ENCODE measurements around the gene NEUROG1.

The NEUROG1 gene

DNA sequence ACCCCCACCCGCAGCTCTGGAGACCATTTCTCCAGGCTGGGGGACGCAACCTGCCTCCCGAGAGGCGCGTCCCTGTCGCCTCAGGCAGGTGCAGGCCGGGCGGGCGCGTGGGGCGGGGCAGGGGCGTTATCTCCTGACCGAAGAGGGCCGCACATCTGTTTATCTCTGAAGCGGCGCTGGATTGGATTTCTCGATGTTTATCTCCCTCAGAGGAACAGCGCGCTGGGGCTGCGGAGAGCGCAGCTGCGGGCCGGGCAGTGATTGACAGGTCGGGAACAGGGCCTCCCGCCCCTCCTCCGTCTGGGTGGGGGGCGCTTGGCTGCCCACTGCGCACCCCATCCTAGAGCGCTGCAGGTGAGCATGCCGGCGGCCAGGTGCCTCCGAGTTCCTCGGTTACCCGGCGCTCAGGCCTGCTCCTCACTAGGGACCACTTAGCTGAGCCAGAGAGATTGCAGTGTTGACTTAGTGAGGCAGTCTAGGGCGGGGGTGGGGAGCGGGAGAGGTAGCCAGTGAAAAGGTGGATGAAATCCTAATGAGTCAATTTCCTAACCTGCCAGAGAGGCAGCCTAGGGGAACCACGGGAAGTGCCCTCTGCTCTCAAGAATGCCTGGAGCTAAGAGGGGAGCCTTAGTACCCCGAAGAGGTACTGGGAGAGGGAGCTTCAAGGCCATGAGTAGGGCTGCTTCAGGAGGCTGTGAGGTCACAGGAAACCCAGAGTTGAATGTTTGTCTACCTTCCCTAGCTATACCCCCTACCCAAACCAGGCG, 44.0 kb downstream of the NEUROG1 start:
- DNase-seq, result peak; percentile 92

DNA sequence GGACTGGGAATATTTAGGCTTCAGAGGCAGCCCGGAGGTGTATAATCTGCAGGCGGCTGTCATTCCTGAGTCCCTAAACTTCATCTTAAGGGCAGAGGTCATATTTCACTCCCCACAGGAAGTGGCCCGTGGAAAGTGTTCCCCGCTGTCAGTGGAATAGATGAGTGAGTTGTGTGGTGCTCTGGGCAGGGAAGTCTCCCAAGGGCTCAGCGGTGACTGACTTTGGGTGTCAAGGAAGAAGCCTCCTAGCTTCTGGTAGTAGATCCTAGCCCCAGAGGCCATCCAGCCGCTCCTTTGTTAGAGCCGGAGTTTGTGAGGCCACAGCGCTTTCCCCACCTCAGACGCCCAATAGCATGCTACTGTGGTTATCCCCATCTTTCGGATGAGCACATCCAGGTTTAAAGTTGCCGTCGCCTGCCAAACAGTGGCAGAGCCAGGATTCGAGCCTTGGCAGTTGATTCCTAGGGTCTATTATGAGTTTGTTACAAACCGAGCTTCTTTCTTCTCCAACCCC, 44.7 kb downstream of the NEUROG1 start:
- peak; percentile 37 for DNase-seq

DNA sequence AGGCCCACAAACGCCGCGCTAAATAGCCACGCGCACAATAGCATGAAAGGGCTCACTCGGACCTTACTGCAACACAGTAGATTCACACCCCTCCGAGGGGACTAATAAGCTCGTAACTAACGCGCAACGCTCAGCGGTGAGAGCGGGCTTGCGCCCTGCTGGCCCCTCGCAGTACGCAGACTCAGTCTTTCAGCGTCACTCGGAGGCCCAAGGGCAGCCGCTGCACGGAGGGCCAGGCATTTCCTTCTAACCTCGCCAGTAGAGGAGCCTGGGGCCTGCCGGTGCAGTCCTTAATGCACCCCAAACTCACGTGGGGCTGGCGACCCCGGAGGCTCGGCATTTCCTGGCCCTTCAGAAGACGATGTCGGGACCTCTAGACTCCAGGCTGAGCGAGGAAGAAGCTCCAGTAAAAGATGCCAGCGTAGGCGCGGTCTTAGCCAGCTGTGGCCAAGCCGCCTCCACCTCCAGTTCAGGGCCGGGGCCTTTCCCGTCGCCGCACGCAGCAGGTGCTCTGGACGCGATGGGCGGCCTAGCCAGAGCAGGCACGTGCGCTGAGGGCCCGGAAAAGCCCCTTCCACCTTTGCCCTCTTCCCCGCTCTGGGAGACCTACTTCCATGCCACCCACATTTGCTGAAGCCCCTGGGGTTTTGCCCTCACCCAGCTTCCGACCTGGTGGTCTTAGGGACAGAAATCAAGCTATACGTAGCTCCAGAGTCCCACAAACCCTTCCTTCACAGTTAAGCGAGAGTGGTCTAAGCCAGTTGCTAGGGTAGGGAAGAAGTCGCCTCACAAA, 45.3 kb downstream of the NEUROG1 start:
- DNase-seq, result no peak

DNA sequence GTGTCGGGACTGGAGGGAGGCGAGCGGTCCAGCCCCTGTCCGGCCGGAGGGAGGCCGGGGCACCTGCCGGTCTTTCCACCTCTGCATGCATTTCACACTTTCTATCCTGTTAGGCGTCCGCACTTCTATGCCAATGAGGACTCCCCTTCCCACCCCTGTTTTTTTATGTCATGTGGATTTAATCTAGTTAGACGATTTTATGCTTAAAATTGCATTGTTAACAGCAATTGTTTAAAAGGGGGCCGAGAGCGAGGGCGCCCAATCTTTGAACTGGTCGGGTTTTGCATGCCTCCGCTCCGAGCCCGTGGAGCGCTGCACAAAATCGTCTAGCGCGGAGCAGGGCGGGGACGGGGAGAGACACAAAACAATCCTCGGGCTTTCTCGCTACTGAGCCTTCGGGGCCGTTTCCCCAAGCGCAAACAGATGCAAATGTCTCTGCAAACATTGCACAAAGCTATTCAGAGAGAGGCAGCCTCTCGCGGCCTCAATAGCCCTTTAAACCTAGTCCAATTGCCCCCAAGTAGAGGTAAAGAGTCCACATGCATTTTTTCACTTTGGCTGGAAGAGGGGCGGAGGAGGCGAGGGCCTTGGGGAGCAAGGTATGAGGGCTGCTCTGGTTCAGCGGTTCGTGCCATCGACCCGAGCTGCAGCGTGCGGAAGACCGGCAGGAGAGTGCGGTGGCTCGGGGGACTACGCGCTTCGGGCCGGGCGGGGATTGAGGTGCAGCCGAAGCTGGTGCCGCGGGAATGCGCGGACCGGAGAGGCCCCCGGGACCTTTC, 46.1 kb downstream of the NEUROG1 start:
- peak; percentile 32 for DNase-seq

DNA sequence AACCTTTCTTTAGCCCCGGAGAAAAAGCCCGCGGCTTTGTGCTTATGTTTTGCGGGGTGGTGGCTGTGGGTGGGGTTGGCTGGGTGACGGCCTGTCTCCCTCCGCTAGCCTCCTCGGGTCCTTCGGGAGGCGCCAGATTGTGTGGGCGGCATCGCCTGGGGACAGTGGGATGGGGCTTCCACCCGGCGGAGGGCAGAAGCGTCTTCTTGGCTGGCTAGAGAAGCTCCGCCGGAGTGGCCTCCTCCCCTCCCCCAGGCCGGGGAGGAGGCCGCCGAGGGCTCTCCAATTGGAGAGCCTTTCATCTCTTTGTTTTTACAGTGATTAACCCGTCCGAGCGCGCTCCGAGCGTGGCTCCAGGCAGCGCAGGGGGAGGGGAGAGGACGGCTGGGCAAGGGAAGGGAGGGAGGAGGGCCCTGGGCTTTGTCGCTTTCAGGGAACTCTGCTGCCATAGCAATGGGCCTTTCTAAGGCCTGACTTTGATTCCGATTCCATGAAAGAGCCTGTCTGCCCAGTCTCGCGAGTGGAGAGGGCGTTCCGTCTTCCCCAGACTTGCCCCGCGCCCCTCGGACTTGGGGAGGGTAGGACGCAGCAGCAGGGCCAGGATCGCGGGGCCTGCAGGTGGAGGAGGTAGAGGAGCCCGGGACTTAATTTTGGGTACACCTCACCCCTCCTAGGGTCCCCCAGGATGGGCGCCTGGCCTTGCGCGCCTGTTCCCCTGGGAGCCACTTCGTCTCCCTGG, 46.9 kb downstream of the NEUROG1 start:
- peak; percentile 98 for DNase-seq

DNA sequence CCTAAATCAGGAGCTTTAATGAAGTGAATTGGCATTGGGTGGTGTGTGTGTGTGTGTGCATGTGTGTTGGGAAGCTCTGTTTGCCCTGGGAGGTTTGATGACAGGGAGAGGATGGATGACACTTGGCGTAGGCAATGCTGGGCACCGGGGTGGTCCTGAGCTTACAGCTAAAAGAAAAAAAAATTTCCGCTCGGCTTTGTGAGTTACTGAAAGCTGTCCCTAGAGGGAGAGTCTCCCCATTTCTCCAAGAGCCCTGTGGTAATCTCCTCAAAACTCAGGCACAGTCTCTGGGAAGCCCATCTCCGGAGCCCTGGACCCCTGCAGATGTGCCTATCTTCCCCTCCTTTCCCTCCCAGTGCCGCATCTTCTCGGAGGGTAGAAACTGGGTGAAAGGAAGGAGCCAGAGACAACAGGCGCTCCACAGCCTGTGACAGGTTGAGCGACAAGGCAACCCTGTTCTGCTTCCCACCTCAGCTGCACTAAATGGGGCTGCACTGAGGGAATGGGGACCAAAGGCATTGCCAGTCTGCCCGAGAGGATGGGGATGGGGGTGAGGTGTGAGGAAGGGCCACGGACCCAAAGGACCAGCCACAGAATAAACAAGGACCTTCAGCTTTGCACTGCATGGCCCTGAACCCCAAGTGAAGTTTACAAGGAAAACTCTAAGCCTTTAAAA, 47.8 kb downstream of the NEUROG1 start:
- DNase-seq, result peak; percentile 66

DNA sequence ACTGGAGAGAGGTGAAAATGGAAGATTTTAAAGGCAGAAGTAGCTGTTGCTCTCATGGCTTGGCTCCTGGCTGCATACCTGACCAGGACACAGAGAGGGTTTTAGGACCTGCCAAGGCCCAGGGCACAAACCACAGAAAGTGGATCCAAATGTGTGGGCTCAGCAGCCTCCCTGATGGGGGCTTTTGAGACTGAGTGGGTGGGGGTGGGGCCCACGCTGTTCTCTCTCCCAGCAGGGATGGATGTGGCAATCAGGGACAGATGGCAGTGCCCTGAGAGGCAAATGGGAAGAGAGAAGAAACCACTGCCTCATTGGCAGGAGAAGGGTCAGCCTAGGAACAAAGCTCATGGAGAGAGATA, 48.7 kb downstream of the NEUROG1 start:
- peak; percentile 32 for DNase-seq

DNA sequence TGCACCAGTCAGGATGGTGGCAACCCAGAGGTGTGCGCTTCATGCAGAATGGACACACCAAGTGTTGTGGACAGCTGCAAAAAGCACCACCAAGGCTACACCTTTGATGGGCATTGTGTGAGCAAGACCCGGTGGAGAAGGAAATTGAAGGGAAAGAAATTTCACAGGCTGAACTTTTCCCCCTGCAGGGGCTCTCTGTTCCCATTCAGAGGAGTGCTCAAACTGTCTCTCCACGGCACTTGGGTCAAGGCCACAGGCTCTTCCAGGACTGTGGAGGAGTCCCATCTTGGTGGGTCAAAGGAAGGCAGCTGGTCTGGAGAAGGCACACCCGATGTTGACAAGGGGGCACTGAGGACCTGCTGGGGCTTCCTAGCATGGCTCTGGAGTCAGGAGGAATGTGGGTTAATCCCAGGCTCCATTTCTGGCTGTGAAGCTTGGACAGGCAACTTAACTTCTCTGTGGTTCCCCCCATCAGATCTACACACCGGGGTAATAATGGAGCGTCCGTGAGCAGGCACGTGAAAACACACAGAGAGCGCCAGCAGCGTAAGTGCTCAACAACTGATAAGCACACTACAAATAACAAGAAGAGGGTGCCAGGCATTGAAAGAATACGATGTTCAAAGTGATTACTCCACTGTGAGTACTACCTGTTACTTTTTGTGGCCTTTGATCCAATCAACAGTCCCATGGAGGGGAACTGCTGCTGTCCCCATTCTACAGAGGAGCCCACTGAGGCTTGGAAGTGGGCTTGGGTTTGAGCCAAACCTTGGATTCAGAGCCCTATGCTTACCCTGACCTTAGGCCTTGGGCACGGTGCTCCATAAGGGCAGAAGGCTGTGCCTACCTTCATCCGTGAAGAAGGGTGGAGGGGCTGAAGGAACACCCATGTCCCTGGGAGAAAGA, 49.4 kb downstream of the NEUROG1 start:
- DNase-seq, result no peak

DNA sequence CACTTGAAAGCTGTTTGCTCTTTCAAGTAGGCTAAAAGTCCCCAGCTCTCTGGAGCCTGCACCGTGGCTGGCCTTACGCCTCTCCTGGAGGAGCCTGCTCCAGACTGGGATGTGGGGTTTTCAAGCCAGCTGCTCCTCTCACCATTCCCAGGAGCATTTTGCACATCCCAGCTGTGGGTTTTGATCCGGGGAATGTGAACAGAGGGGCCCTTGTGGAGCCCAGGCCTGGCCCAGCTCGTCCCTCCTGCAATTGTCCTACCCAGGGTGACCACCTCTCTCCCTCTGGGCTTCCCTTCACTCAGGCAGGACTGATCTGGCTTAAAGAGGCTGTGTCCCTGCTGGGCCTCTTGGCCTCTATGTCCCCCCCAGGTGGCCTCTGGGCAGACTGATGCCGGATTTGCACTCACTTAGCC, 51.1 kb downstream of the NEUROG1 start:
- peak; percentile 49 for DNase-seq
